GM23338 (cell line): ENCODE data around the gene NIPAL3.

ENCODE experiments used
- CREB1 ChIP-seq: fragments of 250-450 bp; sonication (Bioruptor Pico); IDR thresholded peaks from 2 replicates; pipeline ENCODE4 v1.5.0; 2020; ENCODE audit warnings: low read depth, mild to moderate bottlenecking, moderate library complexity
- CTCF ChIP-seq, 2 experiments: fragments of 200-600 bp in 1 of 2; sonication (generic) in 1 of 2; conservative IDR thresholded peaks; 2 replicates each; pipeline versions ENCODE4 v1.5.1 to v1.6.1; 2016 to 2017; ENCODE audit warnings: antibody characterized with exemption in 2 of 2, low read depth in 2 of 2, mild to moderate bottlenecking in 2 of 2, moderate library complexity in 1 of 2
- ETS1 ChIP-seq: IDR thresholded peaks from 2 replicates; pipeline ENCODE4 v1.6.1; 2016; ENCODE audit warnings: antibody characterized with exemption
- STAT1 ChIP-seq: IDR thresholded peaks from one replicate; pipeline ENCODE4 v1.6.1; 2016; ENCODE audit warnings: antibody characterized with exemption; ENCODE audit not compliant: unreplicated experiment

- TF ChIP-seq CTCF (conservative IDR thresholded peaks at IDR 0.05; ENCODE audit: low read depth in 2 of 2) = no peak
- TF ChIP-seq STAT1 = no peak
- TF ChIP-seq ETS1 = no peak
- TF ChIP-seq CREB1 = no peak
These were observed 87.1 kb downstream of the NIPAL3 start, which contains the start of gene RCAN3 for GRCh38 chr1:24502709-24503058.
